Upper lobe of left lung (tissue), 4 donors: ENCODE measurements around the gene PAPLN.

Source experiments
- POLR2A ChIP-seq, 4 donors: fragments of 450-650 bp; IDR thresholded peaks; one replicate each; pipeline ENCODE4 v1.5.1; 2016 to 2017; ENCODE audit warnings: antibody characterized with exemption in 4 of 4, mild to moderate bottlenecking in 2 of 4
- POLR2AphosphoS5 ChIP-seq, 2 donors: sonication (generic); formaldehyde crosslinking; IDR thresholded peaks; one replicate each; pipeline ENCODE4 v1.5.1; 2017; ENCODE audit warnings: antibody characterized with exemption in 2 of 2
- TF ChIP-seq, protein P1 (sequence below), 6 experiments: fragments of 450-650 bp in 4 of 6; fragments of 200-600 bp in 2 of 6; sonication (generic) in 2 of 6; IDR thresholded peaks; one replicate each; pipeline ENCODE4 v1.5.1; 2016 to 2019; ENCODE audit warnings: antibody characterized with exemption in 6 of 6

DNA sequence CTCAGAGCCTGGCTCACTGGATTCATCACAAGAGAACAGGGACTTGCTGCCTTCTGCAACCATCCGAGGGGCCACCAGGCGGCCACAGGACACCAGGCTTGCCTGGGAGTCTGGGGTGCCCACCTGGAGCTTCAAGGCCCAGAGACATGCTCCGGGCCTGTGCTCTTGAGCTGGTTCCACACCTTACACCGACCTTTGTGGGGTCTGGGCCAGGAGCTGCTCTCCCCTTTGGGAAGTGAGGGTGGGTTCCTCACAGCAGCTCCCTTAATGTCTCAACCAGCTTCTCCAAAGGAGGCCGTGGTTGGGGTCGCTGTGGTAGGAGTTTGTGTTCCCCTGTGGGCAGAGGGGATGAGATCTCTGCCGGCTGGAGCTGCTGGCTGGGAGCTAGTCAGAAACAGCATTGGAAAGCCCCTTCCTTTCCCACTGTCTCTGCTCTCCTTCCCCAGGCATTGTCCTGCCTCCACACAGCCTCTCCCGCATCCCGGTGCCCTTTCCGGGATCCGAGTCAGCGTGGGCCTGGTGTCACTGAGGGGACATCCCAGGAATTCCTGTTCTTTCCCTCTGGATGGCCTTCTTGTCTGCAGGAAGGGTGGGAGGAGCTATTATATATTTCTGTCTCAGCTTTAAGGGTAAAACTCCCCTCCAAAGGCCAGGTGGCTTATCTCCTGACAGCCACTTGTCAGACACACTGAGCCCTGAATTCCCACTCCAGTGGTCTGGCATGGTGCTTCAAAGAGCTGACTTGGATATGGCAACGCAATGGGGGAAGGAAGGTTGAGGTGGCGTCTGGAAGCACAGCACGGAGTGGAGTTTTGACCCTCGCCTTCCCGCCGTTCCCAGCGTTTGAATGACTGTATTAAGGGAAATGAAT, 5.1 kb upstream of the PAPLN start:
- TF ChIP-seq, protein P1, sequence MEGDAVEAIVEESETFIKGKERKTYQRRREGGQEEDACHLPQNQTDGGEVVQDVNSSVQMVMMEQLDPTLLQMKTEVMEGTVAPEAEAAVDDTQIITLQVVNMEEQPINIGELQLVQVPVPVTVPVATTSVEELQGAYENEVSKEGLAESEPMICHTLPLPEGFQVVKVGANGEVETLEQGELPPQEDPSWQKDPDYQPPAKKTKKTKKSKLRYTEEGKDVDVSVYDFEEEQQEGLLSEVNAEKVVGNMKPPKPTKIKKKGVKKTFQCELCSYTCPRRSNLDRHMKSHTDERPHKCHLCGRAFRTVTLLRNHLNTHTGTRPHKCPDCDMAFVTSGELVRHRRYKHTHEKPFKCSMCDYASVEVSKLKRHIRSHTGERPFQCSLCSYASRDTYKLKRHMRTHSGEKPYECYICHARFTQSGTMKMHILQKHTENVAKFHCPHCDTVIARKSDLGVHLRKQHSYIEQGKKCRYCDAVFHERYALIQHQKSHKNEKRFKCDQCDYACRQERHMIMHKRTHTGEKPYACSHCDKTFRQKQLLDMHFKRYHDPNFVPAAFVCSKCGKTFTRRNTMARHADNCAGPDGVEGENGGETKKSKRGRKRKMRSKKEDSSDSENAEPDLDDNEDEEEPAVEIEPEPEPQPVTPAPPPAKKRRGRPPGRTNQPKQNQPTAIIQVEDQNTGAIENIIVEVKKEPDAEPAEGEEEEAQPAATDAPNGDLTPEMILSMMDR (IDR thresholded peaks at IDR 0.05), result peak in 1 of 6 experiments; percentile 15
- no peak for TF ChIP-seq POLR2A (IDR thresholded peaks at IDR 0.05)
- peak in 1 of 2 donors; percentile 33 for TF ChIP-seq POLR2AphosphoS5 (IDR thresholded peaks at IDR 0.05)
